Vagina (tissue), 2 donors: ENCODE data around the gene KLHL5.

Experiments used
- POLR2A ChIP-seq, 2 donors: fragments of 450-650 bp; IDR thresholded peaks; one replicate each; pipeline ENCODE4 v1.6.1; 2017; ENCODE audit warnings: antibody characterized with exemption in 2 of 2, mild to moderate bottlenecking in 2 of 2, moderate library complexity in 2 of 2
- POLR2AphosphoS5 ChIP-seq, 2 donors: sonication (generic); formaldehyde crosslinking; IDR thresholded peaks; one replicate each; pipeline ENCODE4 v1.9.0; 2017; ENCODE audit warnings: antibody characterized with exemption in 2 of 2, mild to moderate bottlenecking in 2 of 2, low read depth in 1 of 2; ENCODE audit not compliant: insufficient read depth in 1 of 2
- TF ChIP-seq, protein P1 (sequence below), 3 experiments: fragments of 450-650 bp in 2 of 3; fragments of 200-600 bp in 1 of 3; sonication (generic) in 1 of 3; IDR thresholded peaks; one replicate each; pipeline ENCODE4 v1.5.1; 2017 to 2019; ENCODE audit warnings: antibody characterized with exemption in 3 of 3, mild to moderate bottlenecking in 2 of 3, moderate library complexity in 2 of 3

DNA sequence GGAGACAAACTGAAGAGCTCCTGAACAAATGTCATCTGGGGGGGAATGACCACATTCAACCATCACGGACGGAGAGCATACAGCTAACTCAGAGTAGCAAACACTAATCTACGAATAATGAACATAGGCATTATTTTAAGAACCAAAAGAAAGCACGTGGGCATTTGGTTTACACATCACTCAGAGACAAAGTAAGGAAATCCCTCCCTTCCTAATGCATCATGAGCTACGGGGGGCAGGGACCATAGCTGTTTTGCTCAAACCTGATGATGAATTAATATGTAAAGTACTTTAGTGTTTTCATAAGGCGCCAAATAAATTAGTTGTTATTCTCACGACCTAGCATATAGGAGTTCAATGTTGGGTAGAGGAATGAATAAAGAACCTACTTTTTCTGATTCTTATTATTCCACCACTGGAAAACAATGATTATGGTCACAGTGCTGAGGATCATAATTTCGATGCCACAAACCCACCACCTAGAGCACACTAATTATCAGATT lies 18.1 kb upstream of the KLHL5 start:
- TF ChIP-seq, protein P1, sequence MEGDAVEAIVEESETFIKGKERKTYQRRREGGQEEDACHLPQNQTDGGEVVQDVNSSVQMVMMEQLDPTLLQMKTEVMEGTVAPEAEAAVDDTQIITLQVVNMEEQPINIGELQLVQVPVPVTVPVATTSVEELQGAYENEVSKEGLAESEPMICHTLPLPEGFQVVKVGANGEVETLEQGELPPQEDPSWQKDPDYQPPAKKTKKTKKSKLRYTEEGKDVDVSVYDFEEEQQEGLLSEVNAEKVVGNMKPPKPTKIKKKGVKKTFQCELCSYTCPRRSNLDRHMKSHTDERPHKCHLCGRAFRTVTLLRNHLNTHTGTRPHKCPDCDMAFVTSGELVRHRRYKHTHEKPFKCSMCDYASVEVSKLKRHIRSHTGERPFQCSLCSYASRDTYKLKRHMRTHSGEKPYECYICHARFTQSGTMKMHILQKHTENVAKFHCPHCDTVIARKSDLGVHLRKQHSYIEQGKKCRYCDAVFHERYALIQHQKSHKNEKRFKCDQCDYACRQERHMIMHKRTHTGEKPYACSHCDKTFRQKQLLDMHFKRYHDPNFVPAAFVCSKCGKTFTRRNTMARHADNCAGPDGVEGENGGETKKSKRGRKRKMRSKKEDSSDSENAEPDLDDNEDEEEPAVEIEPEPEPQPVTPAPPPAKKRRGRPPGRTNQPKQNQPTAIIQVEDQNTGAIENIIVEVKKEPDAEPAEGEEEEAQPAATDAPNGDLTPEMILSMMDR (IDR thresholded peaks at IDR 0.05), result no peak
- TF ChIP-seq POLR2A (IDR thresholded peaks at IDR 0.05) (no peak), POLR2AphosphoS5 (IDR thresholded peaks at IDR 0.05; ENCODE audit: insufficient read depth in 1 of 2, low read depth in 1 of 2) (no peak)
